NCI-H1092 treated with DMSO at 0.1 percent for 48 hours (cell line): ENCODE measurements around the gene RNF43.

Source experiments
- DNase-seq: peaks from one replicate; lab custom pipeline; 2025; lab: John Stamatoyannopoulos, UW

RNF43 gene

DNA sequence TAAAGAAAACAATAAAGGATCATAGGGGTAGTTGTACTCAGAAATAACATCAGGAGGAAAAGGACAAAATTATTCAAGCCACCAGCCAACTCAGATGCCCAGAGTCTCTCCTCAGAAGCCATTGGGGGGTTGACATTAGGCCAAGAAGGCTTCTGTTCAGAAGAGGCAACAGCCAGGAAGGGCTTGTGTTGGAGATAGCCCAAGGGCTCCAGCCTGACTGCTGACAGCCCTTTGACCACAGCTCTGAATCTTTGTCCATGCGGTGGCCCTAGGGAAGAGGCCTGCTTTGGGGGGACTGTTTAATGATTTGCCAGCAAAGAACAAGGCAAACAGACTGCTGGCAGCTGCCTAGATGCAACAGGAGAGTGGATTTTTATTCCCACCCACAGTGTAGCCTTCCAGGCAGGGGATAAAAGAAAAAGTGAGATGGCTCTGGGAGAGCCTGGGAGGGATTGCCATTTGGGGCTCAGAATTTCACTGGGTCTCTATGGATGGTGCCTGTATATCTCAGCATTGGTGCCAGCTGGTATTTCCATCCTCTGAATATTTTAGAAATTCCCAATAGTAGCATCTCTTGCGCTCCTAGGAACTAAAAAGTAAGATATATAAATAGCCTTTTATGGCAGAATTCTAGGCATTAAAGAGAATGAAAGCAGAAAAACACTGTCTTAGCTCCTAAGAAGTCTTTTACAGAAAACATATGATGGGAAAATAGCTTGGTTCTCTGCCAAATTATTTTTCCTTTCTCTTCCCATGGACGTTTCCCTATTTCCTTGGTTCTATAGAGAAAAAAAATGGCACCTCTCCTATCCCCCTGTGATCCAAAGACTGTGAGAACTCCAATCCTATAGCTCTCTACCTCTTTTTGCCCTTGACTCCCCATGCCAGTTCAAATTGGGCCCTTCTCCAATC lies 36.0 kb downstream of the RNF43 start:
- no peak for DNase-seq

DNA sequence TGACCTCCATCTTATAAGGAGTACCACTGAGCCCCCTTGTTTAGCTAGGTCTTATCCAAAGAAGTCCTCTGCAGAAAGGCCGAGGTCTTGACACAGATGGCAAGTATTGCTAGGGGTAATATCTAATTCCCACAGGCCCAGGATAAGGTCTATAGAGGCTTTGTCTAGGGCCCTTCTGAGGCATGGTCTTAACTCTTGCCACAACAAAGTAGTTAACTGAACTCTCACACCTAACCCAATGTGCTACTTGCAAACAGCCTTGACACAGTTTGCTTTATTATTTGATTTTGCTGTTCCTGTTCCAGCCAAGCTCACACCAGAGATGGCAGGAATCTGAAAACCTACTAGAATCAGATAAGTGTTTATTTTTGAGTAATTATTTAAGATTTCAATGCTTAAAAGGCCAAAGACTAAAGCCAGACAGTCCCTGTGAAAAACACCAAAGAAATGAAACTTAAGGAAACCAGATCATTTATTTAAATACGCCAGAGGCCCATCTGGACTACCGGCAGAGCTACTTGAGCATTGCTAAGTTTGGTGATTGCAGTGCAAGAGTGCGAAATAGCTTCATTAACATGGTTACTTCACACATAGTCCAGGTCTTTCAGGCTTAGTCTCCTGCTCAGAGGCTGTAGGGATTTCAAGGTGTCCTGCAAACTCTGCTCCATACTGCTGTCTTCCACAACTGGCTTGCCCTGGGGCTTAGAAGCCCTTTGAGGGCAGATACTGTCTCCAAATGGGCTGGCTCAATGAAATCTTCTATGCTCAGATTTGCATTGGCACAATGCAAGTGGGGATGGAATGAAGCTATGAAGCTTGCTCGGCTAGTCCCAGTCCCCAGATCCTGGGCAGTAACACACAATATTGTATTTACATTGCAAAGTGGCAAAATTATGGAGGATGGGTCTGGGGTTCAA lies 36.9 kb downstream of the RNF43 start:
- DNase-seq, result no peak

DNA sequence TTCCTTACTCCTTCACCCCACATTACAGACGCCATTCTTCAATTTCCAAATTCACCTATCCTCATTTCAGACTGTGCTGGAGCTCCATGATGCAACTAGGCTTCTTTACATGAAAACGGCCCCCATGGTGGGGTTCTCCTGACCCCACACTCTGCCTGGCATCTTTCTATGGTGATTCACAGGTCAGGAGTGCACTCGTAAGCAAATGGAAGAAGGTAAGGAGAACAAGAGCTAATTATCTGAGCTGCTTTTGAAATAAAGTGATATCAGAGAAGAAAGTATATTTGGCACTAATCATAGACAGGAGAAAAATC lies 37.9 kb downstream of the RNF43 start:
- DNase-seq, result no peak

DNA sequence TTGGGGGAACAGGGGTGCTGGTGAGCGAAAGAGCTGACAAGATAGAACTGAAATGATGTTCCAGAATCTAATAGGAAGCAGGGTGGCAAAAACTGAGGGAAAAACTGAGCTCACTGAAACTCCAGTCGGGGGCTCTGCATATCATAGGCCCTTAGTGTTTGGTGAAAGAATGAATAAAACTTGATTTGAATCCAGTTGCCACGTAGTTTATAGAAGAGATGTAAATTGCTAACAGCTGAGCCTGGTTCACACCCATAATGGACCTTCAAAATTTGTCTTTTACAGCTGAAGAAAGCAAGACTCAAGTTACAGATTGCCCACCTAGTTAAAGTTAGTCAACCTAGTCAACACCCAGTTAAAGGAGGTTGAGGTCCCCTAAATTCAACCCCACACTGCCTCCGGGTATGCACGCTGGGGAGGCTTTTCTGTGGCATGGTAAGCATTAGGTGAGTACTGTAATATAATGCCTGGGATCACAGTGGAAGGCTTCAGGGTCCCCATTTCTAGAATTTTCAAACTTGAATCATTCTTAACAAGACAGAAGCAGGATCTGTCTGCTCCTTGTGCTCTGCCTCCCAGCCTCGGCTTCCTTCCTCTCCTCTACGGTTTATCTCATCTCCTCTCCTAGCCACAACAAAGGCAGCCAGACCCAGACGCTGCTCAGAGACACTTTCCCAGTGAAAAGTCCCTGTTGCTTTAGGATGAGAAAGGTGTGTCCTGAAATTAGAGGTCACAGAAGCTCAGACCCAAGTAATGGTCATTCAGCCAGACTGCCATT lies 38.4 kb downstream of the RNF43 start:
- DNase-seq, result no peak

DNA sequence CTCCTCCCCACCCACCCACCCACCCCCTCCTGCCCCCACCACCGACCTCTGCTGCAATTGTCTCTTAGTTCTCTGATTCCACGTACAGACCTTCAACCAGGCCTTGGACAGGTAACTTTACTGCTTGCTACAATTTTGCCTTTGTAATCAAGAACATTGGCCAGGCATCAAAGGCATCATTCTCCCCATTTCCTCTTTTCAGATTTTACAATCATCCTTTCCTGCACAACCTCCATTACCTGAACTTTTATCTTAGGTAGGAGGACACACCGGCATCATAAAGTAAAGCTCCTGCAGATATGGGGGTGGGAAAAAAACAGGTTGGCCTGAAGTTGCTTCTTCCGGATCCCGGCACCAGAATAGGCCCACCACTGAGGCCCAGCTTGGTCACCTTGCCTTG lies 39.7 kb downstream of the RNF43 start:
- no peak for DNase-seq

DNA sequence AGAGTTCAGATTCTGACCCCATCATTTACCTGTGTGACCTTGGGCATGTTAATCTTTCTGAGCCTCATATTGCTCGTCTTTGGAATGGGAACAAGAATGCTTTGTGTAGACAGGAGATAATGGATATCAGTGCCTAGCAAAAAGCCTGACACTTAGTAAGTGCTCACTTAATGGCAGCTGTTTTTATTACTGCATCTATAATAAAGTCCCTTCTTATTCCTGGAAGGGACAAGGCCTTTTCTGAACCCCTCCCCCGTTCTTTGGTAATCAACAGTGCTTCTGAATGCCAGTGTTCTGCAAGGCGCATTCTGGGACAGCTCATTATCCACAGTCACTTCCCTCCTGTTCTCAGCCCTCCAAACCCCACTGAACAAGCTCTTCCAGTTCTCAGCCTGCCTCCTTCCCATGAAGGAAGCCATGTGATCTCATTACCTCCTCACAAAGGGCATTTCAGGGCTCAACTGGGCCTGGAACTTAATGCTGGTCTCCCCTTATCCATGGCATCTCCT lies 40.2 kb downstream of the RNF43 start:
- DNase-seq, result no peak

DNA sequence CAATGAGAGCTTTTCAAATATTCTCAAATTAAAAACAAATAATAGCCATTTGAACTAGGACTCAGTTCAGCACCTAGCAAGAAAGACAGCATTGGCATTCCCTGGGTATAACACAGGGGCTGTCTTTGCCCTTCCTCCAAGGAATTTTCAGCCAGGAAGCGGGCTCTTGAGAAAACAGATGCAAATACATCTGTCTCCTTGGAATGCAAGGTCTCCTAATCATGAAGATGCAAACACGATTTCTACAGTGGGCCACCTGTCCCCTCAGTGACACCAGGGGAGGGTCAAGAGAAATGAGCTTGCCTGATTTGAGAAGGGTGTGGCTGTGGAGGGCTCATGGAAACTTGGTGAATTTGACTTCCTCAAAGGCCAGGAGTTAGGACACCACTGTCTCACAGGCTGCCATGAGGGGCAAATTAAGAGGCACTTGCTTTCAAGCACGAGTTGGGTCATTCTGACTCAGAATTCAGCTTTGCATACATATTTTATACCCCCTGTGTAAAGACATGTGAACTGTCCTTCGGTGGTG lies 40.8 kb downstream of the RNF43 start:
- no peak for DNase-seq

DNA sequence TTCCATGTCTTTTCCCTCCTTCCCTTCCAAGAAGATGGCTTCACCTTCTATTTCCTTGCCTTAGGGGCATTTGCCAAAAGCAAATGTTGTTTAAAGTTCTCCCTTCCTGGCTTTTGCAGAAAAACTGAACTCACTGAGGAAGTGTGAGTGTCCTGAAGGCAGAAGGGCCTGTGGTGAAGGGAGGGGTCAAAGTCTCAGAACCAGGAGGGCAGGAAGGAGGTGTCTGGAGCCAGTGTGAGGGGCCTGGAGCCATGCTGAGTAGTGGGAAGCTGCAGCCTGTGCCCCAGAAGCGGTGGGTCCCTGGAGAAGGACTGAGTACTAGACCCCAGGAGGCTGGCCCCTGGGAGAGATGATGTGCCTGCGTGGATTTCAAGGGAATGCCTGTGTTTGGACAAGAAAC lies 41.5 kb downstream of the RNF43 start:
- no peak for DNase-seq

DNA sequence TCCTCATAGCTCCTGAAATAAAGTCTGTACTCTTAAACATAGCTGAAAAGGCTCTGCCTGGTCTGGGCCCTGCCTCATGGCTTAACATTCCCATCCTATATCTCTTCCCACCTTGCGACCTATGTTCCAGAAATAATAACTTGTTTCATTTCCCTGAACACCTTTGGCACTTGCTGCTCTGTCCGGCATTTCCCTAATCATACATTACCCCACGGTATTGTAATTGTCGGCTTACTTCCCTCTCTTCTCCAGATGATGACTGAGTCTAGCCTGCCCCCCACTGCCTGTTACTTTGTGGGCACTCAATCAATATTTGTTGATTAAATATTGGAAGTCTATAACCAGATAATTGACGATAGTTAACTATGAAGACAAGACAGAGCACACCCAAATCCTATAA lies 42.1 kb downstream of the RNF43 start:
- no peak for DNase-seq

DNA sequence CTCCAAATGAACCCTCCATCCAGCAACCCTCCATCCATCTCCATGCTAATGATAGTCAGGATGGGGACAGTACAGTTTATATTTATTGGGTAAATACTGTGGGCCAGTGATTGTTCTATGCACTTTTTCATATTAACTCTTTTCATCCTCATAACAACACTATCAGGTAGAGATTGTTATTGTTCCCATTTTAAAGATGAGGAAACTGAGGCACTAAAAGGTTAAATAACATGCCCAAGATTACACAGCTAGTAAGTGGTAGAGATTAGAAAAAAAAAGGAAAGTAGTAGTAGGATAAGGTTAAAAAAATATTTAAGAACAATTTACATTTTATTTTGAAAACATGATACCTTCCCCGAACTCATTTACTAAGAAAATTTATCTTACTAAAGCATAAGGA lies 43.4 kb downstream of the RNF43 start:
- DNase-seq, result no peak

DNA sequence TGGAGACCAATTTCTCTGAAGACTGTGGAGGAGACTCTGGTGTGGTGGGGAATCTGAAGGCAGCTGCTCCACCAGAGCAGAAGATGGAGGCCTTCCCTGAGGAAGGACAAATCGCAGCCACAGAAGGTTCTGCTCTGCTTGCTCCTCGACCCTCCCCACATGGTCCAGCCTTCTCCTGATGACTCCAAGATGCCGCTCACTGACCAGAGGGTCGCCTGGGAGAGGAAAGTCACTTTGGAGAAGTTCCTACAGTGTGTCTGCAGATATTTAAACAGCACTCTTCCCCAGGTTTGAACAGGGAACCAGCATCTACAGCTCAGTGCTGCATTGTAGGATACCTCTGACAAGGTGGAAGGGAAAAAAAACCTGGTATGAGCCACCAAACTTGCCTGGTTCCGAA lies 44.3 kb downstream of the RNF43 start:
- DNase-seq, result no peak

DNA sequence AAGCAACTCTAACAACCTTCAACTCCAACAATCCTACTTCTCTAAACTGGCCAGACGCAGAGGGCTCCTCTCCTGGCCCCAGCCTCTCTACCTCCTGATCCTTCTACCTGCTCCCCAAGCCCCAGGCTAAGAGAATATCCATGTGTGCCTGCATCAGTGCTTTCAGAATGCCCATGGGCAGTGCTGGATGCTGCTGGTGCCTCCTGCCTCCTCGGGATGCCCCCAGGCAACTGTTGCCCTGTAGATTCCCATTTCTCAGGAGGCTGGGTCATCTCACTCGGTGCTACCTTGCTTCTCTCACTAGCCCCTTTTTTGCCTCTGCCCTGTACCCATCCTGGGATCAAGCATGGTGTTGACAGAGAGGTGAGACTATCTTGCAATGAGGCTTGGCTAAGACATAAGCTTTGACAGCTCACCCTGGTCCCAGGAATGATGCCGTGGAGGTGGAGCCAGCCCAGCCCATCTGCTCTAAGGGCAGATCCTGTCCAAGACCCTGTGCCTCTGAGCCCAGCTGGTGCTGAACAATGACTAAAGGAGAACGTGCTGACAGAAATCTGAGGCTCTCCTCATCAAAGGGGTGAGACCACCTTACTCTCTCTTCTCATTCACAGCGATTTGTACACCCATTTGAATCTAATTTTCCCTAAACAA lies 45.9 kb downstream of the RNF43 start:
- DNase-seq, result no peak

DNA sequence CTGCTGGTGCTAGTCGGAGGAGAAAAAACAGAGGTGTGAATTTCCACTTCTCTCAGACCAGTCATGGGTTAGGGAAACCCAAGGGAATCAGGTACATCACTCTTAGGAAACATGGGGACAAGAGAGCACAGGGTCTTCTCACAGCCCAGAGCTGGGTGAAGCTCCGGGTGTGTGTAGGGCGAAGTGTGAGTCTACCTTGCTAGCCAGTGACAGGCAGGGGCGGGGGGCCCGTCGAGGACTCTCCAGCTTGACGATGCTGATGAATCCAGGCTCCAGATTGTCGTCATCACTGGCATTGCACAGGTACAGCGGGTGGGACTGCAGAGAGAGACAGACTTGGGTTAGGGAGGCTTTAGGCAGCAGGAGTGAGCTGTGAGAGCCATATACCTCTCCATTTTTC lies 46.6 kb downstream of the RNF43 start:
- no peak for DNase-seq

DNA sequence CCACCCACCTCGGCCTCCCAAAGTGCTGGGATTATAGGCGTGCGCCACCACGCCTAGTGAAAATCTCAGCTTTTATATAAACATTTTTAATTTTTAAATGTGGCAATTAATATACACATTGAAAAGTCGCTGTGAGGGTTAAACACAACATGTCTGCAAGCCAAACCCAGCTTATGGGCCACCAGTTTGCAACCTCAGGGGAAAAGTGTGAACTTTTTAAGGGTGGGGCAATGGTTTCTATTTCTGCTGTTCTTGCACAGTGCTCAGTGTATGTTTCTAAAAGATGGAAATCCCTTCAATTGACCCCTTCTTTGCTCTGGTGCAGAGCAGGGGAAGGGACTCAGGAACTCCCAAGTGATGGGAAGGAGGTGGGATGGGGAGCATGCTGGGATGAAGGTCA lies 47.0 kb downstream of the RNF43 start:
- DNase-seq, result no peak

DNA sequence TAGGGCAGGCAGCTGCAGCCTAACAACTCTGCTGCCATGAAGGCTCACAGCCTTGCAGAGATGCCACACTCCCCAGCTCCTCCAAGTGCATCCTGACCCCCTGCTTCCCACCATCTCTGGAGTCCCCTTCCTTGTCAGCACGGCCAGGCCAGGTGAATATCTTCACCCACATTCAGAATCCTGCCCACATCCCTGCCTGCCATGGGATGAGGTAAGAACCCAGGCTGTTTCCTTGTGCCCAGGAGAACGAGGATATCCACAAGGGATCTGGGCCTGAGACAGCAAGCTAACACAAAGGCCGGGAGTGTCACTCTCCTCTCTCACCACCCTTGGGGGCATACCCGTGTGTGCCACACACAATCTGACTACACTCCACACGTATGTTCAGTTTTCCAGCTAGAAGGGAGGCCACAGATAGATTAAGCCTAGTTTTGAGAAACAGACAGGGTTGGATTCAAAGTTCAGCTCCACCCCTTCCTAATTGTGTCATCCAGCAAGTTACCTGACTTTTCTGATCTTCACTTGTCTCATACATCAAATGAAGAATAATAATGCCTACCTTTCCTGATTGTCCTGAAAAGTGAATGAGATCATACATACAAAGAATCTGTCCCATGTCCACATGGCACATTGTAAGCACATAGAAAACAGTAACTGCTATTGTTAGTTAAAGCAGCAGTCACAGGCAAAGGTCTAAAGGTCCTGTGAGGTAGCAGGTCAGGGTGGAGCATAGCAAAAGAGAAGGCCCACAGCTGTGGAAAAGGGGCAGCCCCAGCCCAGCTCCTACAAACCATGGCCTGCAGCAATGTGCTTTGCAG lies 47.9 kb downstream of the RNF43 start:
- DNase-seq, result no peak

DNA sequence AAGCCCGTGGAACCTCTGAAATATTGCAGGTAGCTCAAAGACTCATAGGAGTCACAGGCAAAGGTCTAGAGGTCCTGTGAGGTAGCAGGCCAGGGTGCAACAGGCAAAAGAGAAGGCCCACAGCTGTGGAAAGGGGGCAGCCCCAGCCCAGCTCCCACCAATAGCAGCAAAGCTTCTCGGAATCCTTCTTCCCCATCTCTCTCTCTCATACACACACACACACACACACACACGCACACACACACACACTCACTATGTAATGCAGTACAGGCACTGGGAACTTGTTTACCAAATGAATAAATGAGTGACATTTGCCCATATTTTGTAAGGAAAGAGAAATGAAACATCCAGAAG lies 48.5 kb downstream of the RNF43 start:
- DNase-seq, result no peak
